ENCODE data around the gene KRT10. TPM values are rescaled to one million over a fixed set of nuclear protein-coding genes. Genes with fewer than 3 reads are reported as not detected.

KRT10 gene
- total and polyA plus RNA-seq, 2 donors (not counting 1 experiment from before 2014, with no cell fraction given) = 14.7 to 32.9 TPM

- intact Hi-C loops (cut with micrococcal nuclease) = loop anchor here (1.0 kb wide), 2 partner anchors 791 to 805 kb away; no protein-coding TSS in a partner anchor
- H3K4me3 ChIP-seq (ENCODE audit: control extremely low read depth in 1 of 5, extremely low read depth in 1 of 5, insufficient read depth in 1 of 5, low read depth in 2 of 5, low read length in 4 of 5) = no peak overlapping the region
- Mint-ChIP-seq H3K4me1 (no peaks in the 10 kb centered on the region), H3K27ac (no peak overlapping the region), H3K9me3 (ENCODE audit: insufficient read depth) (no peaks in the 10 kb centered on the region), H3K27me3 (peaks cover 48% of the 10 kb centered on the region), H3K4me3 (no peak overlapping the region)
- H3K4me2 ChIP-seq (replicated peaks; ENCODE audit: low read depth, low read length, poor library complexity, severe bottlenecking) = no peak overlapping the region
- WGBS (ENCODE audit: insufficient coverage) = 100% methylated on average over 4 of the region's 5 CpGs
- H3K36me3 ChIP-seq (replicated peaks in 1 of 2; ENCODE audit: control extremely low read depth in 1 of 2, control insufficient read depth in 1 of 2, extremely low read depth in 1 of 2, insufficient read depth in 2 of 2, low read length in 1 of 2) = no peaks in the 10 kb centered on the region
- H3K79me2 ChIP-seq (ENCODE audit: control insufficient read depth, insufficient read depth, low read length) = no peaks in the 10 kb centered on the region
- H3K4me1 ChIP-seq (ENCODE audit: control insufficient read depth in 2 of 2, insufficient read depth in 2 of 2, low read length in 2 of 2) = no peaks in the 10 kb centered on the region
- no peak overlapping the region for H3K9ac ChIP-seq (ENCODE audit: low read length)
- peaks cover 0 to 8% (median 0%) of the 10 kb centered on the region in 4 experiments for H3K27me3 ChIP-seq (replicated peaks in 1 of 4; ENCODE audit: control extremely low read depth in 1 of 4, control insufficient read depth in 3 of 4, insufficient read depth in 4 of 4, low read length in 3 of 4)
- no peak overlapping the region for H2AFZ ChIP-seq (ENCODE audit: insufficient read depth, low read depth, low read length, poor library complexity, severe bottlenecking)
- CTCF ChIA-PET = interaction anchor here (0.9 to 2.6 kb wide), 12 partner anchors 9 to 839 kb away, joined by 3 to 18 read pairs (median 6); no protein-coding TSS in a partner anchor
- ATAC-seq (ENCODE audit: low read depth) = no peak
- no peak overlapping the region for H3K27ac ChIP-seq (ENCODE audit: low read length in 2 of 2)
- no peak for TF ChIP-seq EZH2 (IDR thresholded peaks at IDR 0.05; ENCODE audit: borderline replicate concordance, insufficient read depth, low read depth, low read length, poor library complexity, severe bottlenecking)
- TF ChIP-seq, protein P1, sequence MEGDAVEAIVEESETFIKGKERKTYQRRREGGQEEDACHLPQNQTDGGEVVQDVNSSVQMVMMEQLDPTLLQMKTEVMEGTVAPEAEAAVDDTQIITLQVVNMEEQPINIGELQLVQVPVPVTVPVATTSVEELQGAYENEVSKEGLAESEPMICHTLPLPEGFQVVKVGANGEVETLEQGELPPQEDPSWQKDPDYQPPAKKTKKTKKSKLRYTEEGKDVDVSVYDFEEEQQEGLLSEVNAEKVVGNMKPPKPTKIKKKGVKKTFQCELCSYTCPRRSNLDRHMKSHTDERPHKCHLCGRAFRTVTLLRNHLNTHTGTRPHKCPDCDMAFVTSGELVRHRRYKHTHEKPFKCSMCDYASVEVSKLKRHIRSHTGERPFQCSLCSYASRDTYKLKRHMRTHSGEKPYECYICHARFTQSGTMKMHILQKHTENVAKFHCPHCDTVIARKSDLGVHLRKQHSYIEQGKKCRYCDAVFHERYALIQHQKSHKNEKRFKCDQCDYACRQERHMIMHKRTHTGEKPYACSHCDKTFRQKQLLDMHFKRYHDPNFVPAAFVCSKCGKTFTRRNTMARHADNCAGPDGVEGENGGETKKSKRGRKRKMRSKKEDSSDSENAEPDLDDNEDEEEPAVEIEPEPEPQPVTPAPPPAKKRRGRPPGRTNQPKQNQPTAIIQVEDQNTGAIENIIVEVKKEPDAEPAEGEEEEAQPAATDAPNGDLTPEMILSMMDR (IDR thresholded peaks at IDR 0.05) = no peak
- H4K20me1 ChIP-seq (ENCODE audit: control insufficient read depth, insufficient read depth, low read length, poor library complexity, severe bottlenecking) = no peaks in the 10 kb centered on the region
- POLR2A ChIA-PET = no interaction called here
- no peaks in the 10 kb centered on the region for H3K9me3 ChIP-seq (ENCODE audit: control extremely low read depth in 1 of 3, control insufficient read depth in 2 of 3, insufficient read depth in 1 of 3, low read length in 2 of 3)
- no peak for DNase-seq
Observed at GRCh38 chr17:40857535-40857934, 35.1 kb upstream of the KRT10 start.

GRCh38 chr17:40854175-40854814 is 31.9 kb upstream of the KRT10 start:
- DNase-seq (no peak), ATAC-seq (ENCODE audit: low read depth) (no peak)
- 60% methylated on average over 1 of the region's 6 CpGs for WGBS (ENCODE audit: insufficient coverage)
- Histone ChIP-seq H2AFZ (ENCODE audit: insufficient read depth, low read depth, low read length, poor library complexity, severe bottlenecking) (no peak overlapping the region), H3K27me3 (replicated peaks in 1 of 4; ENCODE audit: control extremely low read depth in 1 of 4, control insufficient read depth in 3 of 4, insufficient read depth in 4 of 4, low read length in 3 of 4) (peaks cover 0 to 16% (median 9%) of the 10 kb centered on the region in 4 experiments), H4K20me1 (ENCODE audit: control insufficient read depth, insufficient read depth, low read length, poor library complexity, severe bottlenecking) (no peaks in the 10 kb centered on the region), H3K79me2 (ENCODE audit: control insufficient read depth, insufficient read depth, low read length) (no peaks in the 10 kb centered on the region), H3K4me2 (replicated peaks; ENCODE audit: low read depth, low read length, poor library complexity, severe bottlenecking) (no peak overlapping the region), H3K9ac (ENCODE audit: low read length) (no peak overlapping the region), H3K27ac (ENCODE audit: low read length in 2 of 2) (no peak overlapping the region), H3K36me3 (replicated peaks in 1 of 2; ENCODE audit: control extremely low read depth in 1 of 2, control insufficient read depth in 1 of 2, extremely low read depth in 1 of 2, insufficient read depth in 2 of 2, low read length in 1 of 2) (no peaks in the 10 kb centered on the region), H3K4me3 (ENCODE audit: control extremely low read depth in 1 of 5, extremely low read depth in 1 of 5, insufficient read depth in 1 of 5, low read depth in 2 of 5, low read length in 4 of 5) (no peak overlapping the region), H3K4me1 (ENCODE audit: control insufficient read depth in 2 of 2, insufficient read depth in 2 of 2, low read length in 2 of 2) (no peaks in the 10 kb centered on the region), H3K9me3 (ENCODE audit: control extremely low read depth in 1 of 3, control insufficient read depth in 2 of 3, insufficient read depth in 1 of 3, low read length in 2 of 3) (no peaks in the 10 kb centered on the region)
- H3K4me3 Mint-ChIP-seq = no peak overlapping the region
- no peaks in the 10 kb centered on the region for H3K4me1 Mint-ChIP-seq
- ChIA-PET CTCF (no interaction called here), POLR2A (no interaction called here)
- intact Hi-C loops (cut with micrococcal nuclease) = no loop called here
- TF ChIP-seq, protein P1 (IDR thresholded peaks at IDR 0.05) = no peak
- no peak for TF ChIP-seq EZH2 (IDR thresholded peaks at IDR 0.05; ENCODE audit: borderline replicate concordance, insufficient read depth, low read depth, low read length, poor library complexity, severe bottlenecking)
- H3K9me3 Mint-ChIP-seq (ENCODE audit: insufficient read depth) = no peaks in the 10 kb centered on the region
- H3K27me3 Mint-ChIP-seq = peaks cover 46% of the 10 kb centered on the region
- H3K27ac Mint-ChIP-seq = no peak overlapping the region

All from B cell (primary cell).